ENCODE results near the gene CFL2. TPM values are rescaled to one million over a fixed set of nuclear protein-coding genes. Genes with fewer than 3 reads are reported as not detected.

CFL2 gene
- total RNA-seq, 1 donor from 2014 or later, result 47.0 TPM

DNA sequence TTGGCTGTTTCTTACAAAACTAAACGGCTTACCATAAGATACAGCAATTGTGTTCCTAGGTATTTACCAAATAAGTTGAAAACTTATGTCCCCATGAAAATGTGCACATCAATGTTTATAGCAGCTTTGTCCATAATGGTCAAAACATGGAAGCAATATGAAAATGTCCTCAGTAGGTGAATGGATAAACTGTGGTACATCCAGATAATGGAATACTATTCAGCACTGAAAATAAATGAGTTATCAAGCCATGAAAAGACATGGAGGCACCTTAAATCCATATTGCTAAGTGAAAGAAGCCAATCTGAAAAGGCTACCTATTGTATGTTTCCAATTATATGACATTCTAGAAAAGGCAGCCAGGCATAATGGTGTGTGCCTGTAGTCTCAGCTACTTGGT, 40.7 kb downstream of the CFL2 start:
- Mint-ChIP-seq H3K27me3 (ENCODE audit: unreplicated experiment) (no peaks in the 10 kb centered on the region), H3K4me1 (ENCODE audit: unreplicated experiment) (peaks cover 12% of the 10 kb centered on the region), H3K27ac (ENCODE audit: unreplicated experiment) (no peak overlapping the region), H3K4me3 (ENCODE audit: unreplicated experiment) (no peak overlapping the region), H3K36me3 (ENCODE audit: unreplicated experiment) (no peaks in the 10 kb centered on the region), H3K9me3 (ENCODE audit: unreplicated experiment) (no peaks in the 10 kb centered on the region)
- DNase-seq (ENCODE audit: extremely low spot score, unreplicated experiment), result no peak
- TF ChIP-seq, protein P1, sequence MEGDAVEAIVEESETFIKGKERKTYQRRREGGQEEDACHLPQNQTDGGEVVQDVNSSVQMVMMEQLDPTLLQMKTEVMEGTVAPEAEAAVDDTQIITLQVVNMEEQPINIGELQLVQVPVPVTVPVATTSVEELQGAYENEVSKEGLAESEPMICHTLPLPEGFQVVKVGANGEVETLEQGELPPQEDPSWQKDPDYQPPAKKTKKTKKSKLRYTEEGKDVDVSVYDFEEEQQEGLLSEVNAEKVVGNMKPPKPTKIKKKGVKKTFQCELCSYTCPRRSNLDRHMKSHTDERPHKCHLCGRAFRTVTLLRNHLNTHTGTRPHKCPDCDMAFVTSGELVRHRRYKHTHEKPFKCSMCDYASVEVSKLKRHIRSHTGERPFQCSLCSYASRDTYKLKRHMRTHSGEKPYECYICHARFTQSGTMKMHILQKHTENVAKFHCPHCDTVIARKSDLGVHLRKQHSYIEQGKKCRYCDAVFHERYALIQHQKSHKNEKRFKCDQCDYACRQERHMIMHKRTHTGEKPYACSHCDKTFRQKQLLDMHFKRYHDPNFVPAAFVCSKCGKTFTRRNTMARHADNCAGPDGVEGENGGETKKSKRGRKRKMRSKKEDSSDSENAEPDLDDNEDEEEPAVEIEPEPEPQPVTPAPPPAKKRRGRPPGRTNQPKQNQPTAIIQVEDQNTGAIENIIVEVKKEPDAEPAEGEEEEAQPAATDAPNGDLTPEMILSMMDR (IDR thresholded peaks at IDR 0.05), result no peak

DNA sequence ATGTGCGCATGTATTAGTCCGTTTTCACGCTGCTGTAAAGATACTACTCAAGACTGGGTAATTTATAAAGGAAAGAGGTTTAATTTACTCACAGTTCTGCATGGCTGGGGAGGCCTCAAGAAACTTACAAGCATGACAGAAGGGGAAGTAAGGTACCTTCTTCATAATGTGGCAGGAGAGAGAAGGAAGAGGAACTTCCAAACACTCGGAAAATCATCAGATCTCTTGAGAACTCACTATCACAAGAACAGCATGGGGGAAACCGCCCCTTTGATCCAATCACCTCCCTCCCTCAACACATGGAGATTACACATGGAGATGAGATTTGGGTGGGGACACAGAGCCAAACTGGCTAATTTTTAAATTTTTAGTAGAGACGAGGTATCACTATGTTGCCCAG, 42.7 kb downstream of the CFL2 start:
- no peak overlapping the region for H3K27ac Mint-ChIP-seq (ENCODE audit: unreplicated experiment)
- no peaks in the 10 kb centered on the region for H3K27me3 Mint-ChIP-seq (ENCODE audit: unreplicated experiment)
- no peaks in the 10 kb centered on the region for H3K36me3 Mint-ChIP-seq (ENCODE audit: unreplicated experiment)
- TF ChIP-seq, protein P1 (IDR thresholded peaks at IDR 0.05), result no peak
- DNase-seq (ENCODE audit: extremely low spot score, unreplicated experiment), result no peak
- no peak overlapping the region for H3K4me3 Mint-ChIP-seq (ENCODE audit: unreplicated experiment)
- H3K9me3 Mint-ChIP-seq (ENCODE audit: unreplicated experiment), result no peaks in the 10 kb centered on the region
- H3K4me1 Mint-ChIP-seq (ENCODE audit: unreplicated experiment), result peaks cover 2% of the 10 kb centered on the region

DNA sequence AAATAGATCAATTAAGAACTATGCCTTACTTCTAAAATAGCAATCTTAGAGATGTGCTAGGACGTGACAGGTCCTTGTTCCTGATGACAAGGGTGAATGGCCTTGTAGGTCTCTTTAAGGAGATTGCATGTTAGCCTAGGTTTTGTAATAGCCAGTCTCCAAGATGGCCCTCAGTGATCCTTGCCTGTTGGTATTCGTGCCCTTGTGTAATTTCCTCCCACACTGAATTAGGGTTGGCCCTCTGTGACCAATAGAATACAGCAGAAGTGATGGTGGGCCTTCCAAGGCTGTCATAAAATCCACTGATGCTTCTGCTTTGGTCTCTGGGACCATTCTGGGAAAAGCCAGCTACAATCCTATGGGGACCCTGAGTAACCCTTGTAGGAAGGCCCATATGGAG, 46.3 kb downstream of the CFL2 start:
- TF ChIP-seq, protein P1 (IDR thresholded peaks at IDR 0.05), result no peak
- Mint-ChIP-seq H3K9me3 (ENCODE audit: unreplicated experiment) (peaks cover 2% of the 10 kb centered on the region), H3K4me1 (ENCODE audit: unreplicated experiment) (peaks cover 16% of the 10 kb centered on the region), H3K36me3 (ENCODE audit: unreplicated experiment) (no peaks in the 10 kb centered on the region), H3K27ac (ENCODE audit: unreplicated experiment) (no peak overlapping the region), H3K27me3 (ENCODE audit: unreplicated experiment) (no peaks in the 10 kb centered on the region), H3K4me3 (ENCODE audit: unreplicated experiment) (no peak overlapping the region)
- DNase-seq (ENCODE audit: extremely low spot score, unreplicated experiment), result no peak

DNA sequence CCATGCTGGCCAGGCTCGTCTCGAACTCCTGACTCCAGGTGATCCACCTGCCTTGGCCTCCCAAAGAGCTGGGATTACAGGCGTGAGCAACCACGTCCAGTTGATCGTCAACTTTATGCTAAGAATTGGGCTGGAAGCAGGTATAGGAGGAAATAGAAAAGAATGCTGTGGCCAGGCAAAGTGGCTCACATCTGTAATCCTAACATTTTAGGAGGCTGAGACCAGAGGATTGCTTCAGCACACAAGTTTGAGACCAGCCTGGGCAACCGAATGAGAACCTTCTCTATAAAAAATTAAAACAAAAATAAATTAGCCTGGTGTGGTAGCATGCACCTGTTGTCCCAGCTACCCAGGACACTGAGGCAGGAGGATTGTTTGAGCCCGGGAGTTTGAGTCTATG, 47.4 kb downstream of the CFL2 start:
- Mint-ChIP-seq H3K4me3 (ENCODE audit: unreplicated experiment) (no peak overlapping the region), H3K27ac (ENCODE audit: unreplicated experiment) (peak overlapping the region; percentile 88), H3K9me3 (ENCODE audit: unreplicated experiment) (peaks cover 5% of the 10 kb centered on the region), H3K4me1 (ENCODE audit: unreplicated experiment) (peaks cover 16% of the 10 kb centered on the region), H3K36me3 (ENCODE audit: unreplicated experiment) (no peaks in the 10 kb centered on the region), H3K27me3 (ENCODE audit: unreplicated experiment) (no peaks in the 10 kb centered on the region)
- DNase-seq (ENCODE audit: extremely low spot score, unreplicated experiment), result no peak
- TF ChIP-seq, protein P1 (IDR thresholded peaks at IDR 0.05), result no peak

DNA sequence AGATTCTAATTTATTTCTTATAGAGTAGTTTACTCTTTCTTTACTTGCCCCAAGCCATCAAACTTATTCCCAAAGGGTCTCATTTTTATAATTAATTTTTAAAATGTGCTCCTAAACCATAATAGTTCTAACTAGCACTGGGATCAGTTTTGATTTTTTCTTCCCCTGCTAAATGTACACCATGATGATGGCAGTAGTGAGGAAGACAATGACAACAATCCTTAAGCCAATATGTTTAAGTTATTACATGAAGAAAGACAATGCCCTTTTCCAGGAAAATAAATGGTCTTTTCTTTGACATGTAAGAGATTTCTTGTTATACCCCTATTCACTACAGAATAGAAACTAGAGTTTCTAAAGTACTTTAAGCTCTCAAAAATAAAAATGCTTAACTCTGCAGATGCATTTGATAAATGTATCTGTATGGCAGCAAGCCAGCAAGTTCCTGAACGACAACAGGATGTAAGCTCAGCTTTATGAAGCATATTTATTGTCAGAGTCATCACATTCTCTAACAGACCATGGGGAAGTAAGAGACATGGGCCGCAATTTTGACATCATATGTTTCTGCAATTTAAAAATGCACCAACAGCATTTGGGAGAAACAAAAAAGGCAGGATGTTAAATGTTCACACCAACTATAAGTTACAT, 48.5 kb downstream of the CFL2 start:
- peaks cover 16% of the 10 kb centered on the region for H3K4me1 Mint-ChIP-seq (ENCODE audit: unreplicated experiment)
- no peaks in the 10 kb centered on the region for H3K27me3 Mint-ChIP-seq (ENCODE audit: unreplicated experiment)
- H3K27ac Mint-ChIP-seq (ENCODE audit: unreplicated experiment), result peak overlapping the region; percentile 88
- TF ChIP-seq, protein P1 (IDR thresholded peaks at IDR 0.05), result no peak
- peaks cover 1% of the 10 kb centered on the region for H3K36me3 Mint-ChIP-seq (ENCODE audit: unreplicated experiment)
- no peak for DNase-seq (ENCODE audit: extremely low spot score, unreplicated experiment)
- H3K9me3 Mint-ChIP-seq (ENCODE audit: unreplicated experiment), result peaks cover 7% of the 10 kb centered on the region
- peak overlapping the region; percentile 29 for H3K4me3 Mint-ChIP-seq (ENCODE audit: unreplicated experiment)

All from osteocyte (in vitro differentiated cells).